ENCODE data around the gene FGD3.

FGD3 gene

DNA sequence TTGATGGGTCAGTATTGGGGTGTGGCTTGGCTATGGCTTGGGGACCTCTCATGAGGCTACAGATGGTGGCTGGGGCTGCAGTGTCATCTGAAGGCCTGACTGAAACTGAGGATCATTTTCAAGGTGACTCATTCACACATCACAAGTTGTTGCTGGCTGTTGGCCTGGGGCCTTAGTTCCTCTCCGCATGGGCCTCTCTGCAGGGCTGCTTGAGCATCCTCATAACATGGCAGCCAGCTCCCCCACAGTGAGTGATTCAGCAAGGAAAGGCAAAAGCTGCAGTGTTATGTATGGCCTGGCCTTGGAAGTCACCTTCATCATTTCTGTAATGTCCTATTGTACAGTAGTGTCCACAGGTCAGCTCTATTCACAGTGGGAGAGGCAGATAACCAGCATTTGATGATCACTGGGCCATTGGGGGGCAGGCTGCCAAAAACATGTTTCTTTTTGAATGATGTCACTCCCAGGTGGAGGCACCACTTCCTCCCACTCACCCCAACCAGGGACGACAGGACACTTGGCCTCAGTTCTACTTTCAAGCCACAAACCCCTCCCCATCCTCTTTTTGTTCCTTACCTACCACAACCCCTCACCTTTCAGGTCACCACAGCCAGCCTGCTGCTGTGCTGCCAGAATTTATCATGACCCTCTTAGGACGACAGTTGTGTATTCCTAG, 14.4 kb downstream of the FGD3 start:
- TF ChIP-seq, protein P1, sequence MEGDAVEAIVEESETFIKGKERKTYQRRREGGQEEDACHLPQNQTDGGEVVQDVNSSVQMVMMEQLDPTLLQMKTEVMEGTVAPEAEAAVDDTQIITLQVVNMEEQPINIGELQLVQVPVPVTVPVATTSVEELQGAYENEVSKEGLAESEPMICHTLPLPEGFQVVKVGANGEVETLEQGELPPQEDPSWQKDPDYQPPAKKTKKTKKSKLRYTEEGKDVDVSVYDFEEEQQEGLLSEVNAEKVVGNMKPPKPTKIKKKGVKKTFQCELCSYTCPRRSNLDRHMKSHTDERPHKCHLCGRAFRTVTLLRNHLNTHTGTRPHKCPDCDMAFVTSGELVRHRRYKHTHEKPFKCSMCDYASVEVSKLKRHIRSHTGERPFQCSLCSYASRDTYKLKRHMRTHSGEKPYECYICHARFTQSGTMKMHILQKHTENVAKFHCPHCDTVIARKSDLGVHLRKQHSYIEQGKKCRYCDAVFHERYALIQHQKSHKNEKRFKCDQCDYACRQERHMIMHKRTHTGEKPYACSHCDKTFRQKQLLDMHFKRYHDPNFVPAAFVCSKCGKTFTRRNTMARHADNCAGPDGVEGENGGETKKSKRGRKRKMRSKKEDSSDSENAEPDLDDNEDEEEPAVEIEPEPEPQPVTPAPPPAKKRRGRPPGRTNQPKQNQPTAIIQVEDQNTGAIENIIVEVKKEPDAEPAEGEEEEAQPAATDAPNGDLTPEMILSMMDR (IDR thresholded peaks at IDR 0.05): no peak
- no peak for TF ChIP-seq ZFX (IDR thresholded peaks at IDR 0.05; ENCODE audit: borderline replicate concordance)
- H3K27ac ChIP-seq: no peak overlapping the region

DNA sequence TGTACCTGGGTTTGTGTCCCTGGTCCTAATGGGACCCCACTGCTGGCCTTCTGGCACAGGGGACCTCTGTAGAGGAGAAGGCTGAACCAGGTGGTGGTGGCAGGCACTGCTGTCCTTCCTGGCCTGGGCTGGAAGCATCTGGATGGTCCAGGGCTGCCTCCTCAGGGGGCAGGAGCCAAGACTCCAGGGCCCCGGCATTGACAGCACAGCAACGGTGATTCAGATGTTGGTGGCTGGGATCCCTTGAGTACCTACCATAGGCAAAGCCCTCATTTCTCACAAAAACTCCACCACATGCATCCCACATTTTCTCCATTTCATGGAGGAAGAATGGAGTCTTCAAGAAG, 15.0 kb downstream of the FGD3 start:
- TF ChIP-seq, protein P1 (IDR thresholded peaks at IDR 0.05): no peak
- TF ChIP-seq ZFX (IDR thresholded peaks at IDR 0.05; ENCODE audit: borderline replicate concordance): no peak
- H3K27ac ChIP-seq: no peak overlapping the region

DNA sequence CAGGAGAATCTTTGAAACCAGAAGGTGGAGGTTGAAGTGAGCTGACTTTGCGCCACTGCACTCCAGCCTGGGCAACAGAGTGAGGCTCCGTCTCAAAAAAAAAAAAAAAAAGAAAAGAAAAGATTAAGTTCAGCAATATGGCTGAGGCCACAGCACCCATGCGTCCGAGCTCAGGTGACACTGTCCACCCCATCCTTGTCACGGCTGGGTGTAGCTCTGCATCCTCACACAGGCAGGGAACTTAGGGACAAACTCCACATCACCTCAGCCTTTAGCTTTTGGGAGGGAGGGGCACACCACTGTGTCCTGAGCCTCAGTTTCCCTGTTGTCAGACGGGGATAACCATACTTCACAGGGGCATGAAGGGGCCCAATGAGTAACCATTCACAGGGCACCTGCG, 15.5 kb downstream of the FGD3 start:
- TF ChIP-seq ZFX (IDR thresholded peaks at IDR 0.05; ENCODE audit: borderline replicate concordance): no peak
- TF ChIP-seq, protein P1 (IDR thresholded peaks at IDR 0.05): no peak
- H3K27ac ChIP-seq: no peak overlapping the region

DNA sequence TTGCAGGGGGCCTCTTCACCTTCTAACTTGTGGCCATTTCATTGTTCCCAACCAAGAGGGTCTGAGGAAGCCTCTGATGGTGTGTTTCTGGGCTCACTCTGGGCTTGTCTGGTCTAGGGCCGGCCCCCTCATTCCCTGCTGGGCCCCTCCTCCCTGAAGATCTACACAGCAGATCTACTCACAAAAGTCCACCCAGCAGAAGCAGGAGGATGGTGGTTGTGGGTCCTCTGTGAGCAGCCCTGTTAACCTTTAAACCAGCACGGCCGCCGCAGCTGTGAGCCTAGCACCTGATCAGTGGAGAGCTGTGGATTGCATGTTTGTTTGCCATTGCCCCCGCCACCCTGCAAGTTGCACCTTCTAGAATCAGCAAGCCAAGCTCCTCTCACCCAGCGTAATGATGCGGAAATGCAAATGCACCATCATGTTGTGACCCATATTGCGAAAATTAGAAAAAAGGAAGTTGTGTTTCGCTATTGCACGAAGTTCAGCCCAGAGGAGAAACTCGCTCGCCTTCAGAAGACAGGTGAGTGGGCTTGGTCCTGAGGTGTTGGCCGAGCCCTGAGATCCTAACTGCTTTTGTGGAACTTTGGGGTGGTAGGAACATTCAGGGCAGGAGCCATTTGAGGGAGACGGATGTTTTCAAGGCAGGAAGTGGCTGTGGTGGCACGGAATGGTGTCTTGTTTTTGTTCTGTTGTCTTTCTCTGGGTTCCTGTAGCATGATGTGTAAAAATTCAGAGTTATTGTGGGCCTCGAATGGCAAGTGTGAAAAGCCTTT, 16.7 kb downstream of the FGD3 start:
- TF ChIP-seq ZFX (IDR thresholded peaks at IDR 0.05; ENCODE audit: borderline replicate concordance): no peak
- TF ChIP-seq, protein P1 (IDR thresholded peaks at IDR 0.05): no peak
- no peak overlapping the region for H3K27ac ChIP-seq

DNA sequence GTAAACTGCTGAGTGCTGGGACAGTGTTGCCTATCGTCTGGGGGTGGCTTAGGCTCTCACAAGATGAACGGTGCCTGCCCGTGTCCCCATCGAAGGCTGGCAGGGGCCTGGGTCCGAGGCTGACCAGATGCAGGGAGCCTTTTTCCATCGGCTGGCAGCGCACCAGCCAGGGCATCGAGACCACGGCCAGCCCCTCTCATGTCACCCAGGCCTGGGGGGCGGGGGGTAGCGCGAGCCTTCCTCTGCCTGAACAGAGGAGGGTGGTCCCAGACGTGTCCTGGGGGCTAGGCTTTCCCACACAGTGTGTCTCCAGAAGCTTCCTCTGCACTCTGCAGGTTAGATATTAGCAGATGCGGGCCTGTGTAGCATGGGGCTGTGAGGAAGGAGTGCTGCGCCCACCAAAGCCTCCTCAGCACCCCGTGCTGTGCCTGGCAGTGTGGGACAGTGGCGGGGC, 17.3 kb downstream of the FGD3 start:
- TF ChIP-seq, protein P1 (IDR thresholded peaks at IDR 0.05): no peak
- TF ChIP-seq ZFX (IDR thresholded peaks at IDR 0.05; ENCODE audit: borderline replicate concordance): no peak
- no peak overlapping the region for H3K27ac ChIP-seq

DNA sequence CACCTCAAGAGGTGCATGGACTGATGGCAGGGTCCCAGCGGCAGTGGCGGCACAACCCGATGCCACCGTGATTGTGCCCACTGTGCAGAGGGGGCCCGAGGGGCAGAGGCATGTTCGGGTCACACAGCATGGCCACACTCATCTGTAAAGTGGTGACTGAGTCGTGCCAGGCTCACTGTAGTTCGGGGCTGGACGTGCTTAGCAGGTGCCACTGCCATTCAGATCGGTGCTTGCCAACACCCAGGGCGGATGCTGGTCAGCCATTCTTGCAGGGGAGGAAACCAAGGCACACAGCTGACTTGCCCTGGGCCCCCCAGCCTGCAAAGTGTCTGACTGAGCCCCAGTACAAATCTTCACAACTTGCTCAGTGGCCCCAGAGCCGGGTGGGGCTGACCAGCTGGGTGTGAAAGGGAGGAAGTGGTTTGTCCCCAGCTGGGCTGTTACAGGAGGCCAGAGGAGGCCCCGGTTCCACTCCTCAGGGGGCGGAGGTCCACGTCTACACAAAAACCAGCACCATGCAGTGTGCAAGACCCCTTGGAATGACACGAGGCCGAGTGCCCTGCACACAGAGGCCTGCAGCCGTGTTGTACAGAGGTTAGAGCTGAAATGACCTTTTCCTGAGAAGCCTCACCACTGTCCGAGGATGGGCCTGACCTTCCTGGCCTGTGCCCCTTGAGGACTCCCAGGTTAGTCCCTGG, 17.9 kb downstream of the FGD3 start:
- TF ChIP-seq, protein P1 (IDR thresholded peaks at IDR 0.05): no peak
- no peak for TF ChIP-seq ZFX (IDR thresholded peaks at IDR 0.05; ENCODE audit: borderline replicate concordance)

More for the DNA sequence above, 17.9 kb downstream of the FGD3 start:
- H3K27ac ChIP-seq: no peak overlapping the region
